Measurements from ENCODE around the gene SEPHS2. TPM values are rescaled to one million over a fixed set of nuclear protein-coding genes. Genes with fewer than 3 reads are reported as not detected.

Gene SEPHS2
- polyA plus RNA-seq, 1 donor: 13.8 TPM

DNA sequence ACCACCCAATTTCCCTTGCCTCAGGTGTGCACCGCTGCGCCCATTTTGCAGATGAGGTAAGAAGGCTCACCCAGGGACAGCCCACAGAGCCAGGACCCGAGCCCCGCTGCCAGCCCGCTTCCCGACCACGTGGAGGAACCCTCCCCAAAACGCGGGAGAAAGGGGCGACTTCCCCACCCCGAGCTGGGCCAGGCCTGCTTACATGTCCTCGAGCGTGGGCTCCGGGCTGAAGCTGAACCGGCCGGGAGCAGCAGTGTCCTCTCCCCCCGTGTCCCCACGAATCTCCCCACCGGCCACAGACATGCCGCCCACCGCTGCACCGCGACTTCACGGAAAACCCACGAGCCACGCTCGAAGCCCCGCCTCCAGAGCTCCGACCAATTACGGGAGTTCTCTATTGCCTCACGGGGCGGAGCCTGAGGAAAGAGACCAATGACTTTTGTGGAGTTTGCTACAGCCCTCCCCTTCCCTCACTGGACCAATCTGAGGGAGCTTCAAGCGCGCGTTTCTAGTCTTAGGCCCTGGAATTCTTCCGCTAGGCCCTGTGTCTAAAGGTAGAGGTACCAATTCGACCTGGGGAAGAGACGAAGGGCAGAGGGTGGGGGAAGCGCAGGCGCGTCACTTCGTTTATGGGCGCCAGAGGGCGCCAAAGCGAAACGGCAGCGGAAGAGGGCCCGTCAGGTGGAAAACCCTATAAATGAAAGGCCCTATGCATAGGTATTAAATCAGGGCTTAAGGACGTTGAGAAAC, 15.8 kb downstream of the SEPHS2 start, which contains the start of gene DCTPP1:
DCTPP1 (minus strand) TSS at position 353 of the 750 bp plus-strand sequence; CDS start at position 303, 50 bp downstream.
- peak; percentile 98 for DNase-seq (ENCODE audit: low read depth)

- no peak for DNase-seq (ENCODE audit: low read depth)
Observed at GRCh38 chr16:30429418-30429677, 16.3 kb downstream of the SEPHS2 start.

- DNase-seq (ENCODE audit: low read depth): no peak
Observed at GRCh38 chr16:30428055-30428454, 17.6 kb downstream of the SEPHS2 start.

DNA sequence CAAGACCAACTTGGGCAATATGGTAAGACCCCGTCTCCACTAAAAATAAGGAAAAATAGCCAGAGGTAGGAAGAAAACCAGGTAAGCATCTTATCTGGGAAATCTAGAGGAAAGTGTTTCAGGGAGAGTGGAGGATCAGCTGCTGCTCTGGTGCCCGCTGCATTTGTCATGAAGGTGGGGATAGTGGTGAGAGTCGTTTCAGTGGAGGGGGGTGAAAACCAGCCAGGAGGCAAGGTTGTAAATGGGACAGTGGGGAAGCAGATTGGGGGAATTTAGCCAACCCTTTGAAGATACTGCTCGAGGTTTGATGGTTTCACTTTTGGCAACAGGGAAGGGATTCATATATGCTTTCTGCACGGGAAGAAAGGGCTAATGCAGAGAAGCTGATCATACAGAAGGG, 24.7 kb downstream of the SEPHS2 start:
- DNase-seq (ENCODE audit: low read depth): no peak

DNA sequence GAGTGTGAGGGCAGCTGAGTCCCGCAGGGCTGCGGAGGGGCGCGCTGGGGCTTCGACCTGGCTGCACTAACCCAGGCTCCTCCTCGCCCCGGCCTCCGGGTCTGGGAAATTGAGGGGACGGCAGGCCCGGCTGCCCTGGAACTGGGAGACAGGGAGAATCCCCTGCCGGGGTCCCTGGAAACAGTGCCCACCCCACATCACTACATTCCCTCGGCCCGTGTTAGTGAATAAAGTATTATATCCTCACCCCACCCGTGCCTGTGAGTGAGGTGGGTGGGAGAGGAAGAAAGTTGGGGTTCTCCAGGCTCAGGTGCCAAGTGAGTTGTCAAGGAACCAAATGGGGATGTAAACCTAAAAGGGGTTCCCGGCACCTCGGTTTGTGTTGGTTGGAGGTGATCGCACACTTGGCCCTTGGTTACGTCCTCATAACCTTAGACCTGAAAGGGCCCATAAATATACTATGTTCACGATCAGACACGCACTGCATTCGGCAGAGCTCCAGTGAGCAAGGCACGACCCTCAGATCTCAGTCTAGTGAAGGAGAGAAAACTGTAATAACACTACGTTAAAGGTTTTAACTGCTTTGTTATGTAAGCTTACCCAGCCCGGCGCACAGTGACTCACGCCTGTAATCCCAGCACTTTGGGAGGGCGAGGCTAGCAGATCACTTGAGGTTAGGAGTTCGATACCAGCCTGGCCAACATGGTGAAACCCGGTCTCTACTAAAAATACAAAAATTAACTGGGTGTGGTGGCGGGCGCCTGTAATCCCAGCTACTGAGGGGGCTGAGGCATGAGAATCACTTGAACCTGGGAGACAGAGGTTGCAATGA, 27.1 kb downstream of the SEPHS2 start:
- DNase-seq (ENCODE audit: low read depth): no peak

- DNase-seq (ENCODE audit: low read depth): peak; percentile 67
Observed at GRCh38 chr16:30417529-30418349, 27.9 kb downstream of the SEPHS2 start.

DNA sequence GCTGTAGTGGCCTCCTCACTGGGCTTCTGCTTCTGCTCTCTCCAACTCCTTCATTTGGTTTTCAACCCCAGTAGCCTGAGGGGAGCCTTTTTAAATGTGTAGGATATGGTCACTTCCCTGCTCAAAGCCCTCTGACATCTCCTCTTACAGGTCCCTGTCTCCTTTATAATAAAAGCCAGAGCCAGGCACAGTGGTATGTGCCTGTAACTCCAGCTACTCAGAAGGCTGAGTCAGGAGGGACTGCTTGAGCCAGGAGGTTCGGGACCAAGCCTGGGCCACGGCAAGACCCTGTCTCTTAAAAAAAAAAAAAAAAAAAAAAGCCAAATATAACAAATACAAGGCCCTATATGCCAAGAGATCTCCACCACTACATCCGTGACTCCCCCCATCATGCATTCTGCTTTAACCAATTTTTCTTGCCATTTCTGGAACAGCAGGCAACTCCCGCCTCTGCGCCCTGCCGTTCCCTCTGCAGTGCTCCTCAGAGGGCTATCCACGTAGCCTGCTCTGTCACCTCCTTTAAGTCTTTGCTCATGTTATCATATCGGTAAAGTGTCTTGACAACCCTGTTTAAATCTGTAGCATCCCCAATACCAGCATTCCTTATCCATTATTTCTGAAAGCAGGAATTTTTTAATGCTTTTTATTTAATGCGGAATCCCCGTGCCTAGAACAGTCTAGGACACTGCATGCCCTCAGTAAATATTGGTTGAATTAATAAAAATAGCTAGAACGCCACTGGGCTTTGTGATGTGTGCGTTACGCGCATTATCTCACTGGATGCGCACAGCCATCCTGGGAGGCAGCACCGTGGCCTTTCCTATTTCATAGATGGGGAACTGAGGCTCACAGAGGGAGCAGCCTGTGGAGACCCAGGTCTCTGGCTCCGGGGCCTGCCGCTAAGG, 28.8 kb downstream of the SEPHS2 start:
- DNase-seq (ENCODE audit: low read depth): no peak

GRCh38 chr16:30416047-30416603, 29.5 kb downstream of the SEPHS2 start:
- DNase-seq (ENCODE audit: low read depth): no peak

GRCh38 chr16:30414159-30414558, 31.5 kb downstream of the SEPHS2 start:
- no peak for DNase-seq (ENCODE audit: low read depth)

- DNase-seq (ENCODE audit: low read depth): no peak
Observed at GRCh38 chr16:30413112-30413806, 32.4 kb downstream of the SEPHS2 start.

DNA sequence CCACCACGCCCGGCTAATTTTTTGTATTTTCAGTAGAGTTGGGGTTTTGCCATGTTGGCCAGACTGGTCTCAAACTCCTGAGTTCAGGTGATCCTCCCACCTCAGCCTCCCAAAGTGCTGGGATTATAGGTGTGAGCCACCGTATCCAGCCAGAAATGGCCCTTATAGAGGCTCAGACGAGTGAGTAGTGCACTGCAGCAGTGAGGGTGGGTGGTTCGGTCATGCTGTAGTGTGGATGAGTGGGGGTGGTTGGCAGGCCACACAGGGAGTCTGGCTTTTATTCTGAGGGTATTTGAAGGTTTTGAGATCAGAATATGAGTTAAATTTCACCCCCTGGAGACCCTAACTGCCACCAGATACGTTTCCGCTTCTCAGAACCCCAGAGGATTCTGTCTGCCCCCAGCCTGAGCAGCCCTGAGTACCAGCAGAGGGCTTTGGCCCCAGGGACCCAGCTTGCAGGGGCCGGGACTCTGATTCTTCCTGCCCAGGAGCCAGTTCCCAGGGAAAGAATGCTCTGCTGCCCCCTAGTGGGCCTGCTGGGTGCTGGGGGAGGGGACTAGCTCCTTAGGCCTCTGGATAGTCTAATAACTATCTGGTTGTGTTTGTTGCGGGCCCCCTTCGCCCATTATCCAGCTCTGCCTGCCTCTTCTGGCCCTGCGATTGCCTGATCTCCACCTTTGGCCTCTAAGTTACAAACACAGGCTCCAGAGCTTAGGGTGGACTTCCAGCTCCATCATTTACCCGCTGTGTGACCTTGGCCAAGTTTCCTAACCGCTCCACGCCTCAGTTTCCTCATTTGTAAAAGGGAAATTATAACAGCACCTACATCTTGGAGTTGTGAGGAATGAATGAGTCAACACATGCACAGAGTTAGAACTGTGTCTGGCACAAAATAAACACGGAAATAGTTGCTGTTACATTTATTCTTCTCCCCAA, 36.3 kb downstream of the SEPHS2 start:
- peak; percentile 56 for DNase-seq (ENCODE audit: low read depth)

DNA sequence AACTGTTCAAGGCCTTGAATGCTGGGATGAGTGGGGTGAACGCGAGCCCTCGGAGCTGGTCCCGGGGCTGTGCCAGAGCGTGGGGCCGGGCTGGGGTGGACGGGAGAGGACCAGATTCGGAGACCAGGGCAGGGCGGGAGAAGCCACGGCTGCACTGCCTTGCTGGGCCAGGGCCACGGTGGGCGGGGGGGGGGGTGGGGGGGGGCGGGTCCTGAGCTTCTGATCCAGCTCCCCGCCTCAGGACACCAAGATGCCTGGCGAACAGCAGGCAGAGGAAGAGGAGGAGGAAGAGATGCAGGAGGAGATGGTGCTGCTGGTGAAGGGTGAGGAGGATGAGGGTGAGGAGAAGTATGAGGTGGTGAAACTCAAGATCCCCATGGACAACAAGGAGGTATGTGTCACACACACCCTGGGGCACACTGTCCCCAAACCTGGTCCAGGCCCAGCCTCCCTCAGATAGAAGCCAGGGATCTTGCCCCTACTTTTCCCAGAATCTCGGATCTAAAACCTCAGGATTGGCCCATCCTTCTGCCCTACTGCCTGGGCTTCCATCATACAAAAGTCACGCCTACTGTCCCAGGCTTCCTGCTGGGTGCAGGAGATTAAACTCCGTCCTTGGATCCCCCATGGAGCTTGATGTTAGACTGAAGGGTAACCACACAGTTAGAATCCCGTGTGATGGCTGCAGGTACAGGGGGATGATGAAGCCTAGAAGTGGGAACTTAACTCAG, 37.7 kb downstream of the SEPHS2 start:
- no peak for DNase-seq (ENCODE audit: low read depth)

- DNase-seq (ENCODE audit: low read depth): peak; percentile 73
Observed at GRCh38 chr16:30407102-30407803, 38.4 kb downstream of the SEPHS2 start, which contains the start of gene ZNF771. ZNF771 (plus strand) TSS chr16:30407606; CDS start chr16:30408054, 448 bp downstream.

DNA sequence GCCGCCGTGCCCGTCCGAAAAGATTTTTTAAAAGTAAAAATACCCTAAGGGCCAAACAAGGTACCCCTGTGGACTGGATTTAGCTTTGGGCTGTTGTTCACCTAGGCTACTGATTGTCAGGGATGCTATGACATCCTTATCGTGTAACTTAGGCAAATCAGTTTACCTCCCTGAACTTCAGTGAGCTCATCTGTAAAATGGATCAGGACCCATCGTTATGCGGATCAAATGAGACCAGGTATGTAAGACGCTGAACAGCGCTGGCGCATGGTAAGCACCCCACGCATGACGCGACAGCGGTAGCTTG, 38.9 kb downstream of the SEPHS2 start:
- DNase-seq (ENCODE audit: low read depth): no peak

DNA sequence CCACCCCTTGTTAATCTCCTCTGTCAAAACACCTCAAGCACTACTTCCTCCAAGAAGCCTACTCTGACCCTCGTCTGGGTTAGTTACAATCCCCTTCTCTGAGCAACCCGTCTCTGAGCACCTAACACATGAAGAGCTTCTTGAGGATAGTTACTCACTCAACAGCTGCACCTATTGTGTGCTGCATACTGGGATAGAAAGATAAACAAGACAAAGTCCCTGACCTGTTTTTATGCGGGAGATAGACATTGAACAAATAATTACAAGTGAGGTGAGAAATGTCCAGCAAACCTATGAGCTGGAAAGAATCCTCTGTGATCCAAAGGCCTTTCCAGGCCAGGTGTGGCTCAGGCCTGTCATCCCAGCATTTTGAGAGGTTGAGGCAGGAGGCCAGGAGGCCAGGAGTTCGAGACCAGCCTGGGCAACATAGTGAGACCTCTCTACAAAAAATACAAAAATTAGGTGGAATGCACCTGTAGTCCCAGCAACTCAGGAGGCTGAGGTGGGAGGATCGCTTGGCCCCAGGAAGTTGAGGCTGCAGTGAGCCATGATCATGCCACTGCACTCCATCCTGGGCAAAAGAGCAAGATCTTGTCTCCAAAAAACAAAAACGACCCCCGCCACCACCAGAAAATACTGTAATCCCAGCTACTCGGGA, 43.8 kb downstream of the SEPHS2 start:
- DNase-seq (ENCODE audit: low read depth): no peak

DNA sequence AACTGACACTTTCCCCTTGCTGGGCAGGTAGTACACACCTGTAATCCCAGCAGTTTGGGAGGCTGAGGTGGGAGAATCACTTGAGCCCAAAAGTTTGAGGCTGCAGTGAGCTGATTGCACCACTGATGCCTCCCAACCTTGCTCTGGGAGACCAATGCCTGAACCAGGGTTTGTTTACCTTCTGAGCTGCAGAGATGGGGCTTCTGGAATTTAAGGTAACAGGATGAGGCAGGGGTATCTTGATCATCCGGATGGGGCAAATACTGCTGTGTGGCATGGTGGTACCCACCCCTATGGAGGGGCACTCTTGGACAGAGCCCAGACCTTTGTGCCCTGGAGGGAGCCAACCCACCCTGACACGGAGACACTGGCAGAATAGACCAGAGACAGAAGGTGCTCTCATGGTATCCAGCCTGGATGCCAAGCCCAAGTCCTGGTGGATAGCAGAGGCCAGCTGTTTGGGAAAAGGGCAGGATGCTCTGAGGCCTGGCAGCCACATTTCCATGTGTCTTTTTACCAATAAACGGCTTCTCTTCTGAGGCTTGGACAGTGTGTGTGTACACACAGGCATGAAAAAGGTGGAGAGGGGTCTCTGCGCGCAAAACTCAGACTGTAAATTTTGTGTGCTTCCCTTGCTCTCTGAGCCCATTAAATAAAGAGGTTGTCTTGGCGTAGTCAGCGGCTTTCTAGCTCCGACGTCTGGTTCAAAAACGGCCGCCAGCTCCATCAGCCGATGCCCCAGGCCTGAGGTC, 46.1 kb downstream of the SEPHS2 start:
- DNase-seq (ENCODE audit: low read depth): no peak
